Kidney (tissue), 14 donors: ENCODE results near the gene SORBS2. TPM values are rescaled to one million over a fixed set of nuclear protein-coding genes. Genes with fewer than 3 reads are reported as not detected.

Source experiments
- DNase-seq, 5 donors: peaks; one replicate each; pipeline ENCODE4 v3.0.0-alpha.2; 2013 to 2020
- FAIRE-seq: peaks from 2 replicates; lab custom pipeline; 2012; peaks lifted over from hg19 to GRCh38; lab: Jason Lieb, UNC
- H3K27ac ChIP-seq, 2 donors: one replicate each; pipeline ENCODE4 v1.7.0; 2013; ENCODE audit warnings: low read depth in 2 of 2, low read length in 2 of 2, inconsistent platforms in 1 of 2
- H3K27me3 ChIP-seq: one replicate; pipeline ENCODE4 v1.7.1; 2013; ENCODE audit warnings: low read length, inconsistent platforms; ENCODE audit not compliant: control insufficient read depth, insufficient read depth
- H3K36me3 ChIP-seq, 3 donors: one replicate each; pipeline versions ENCODE4 v1.7.0 to v1.7.1; 2013; ENCODE audit warnings: low read length in 3 of 3, control low read depth in 1 of 3, inconsistent platforms in 1 of 3; ENCODE audit not compliant: insufficient read depth in 3 of 3, control insufficient read depth in 2 of 3
- H3K4me1 ChIP-seq, 3 donors: one replicate each; pipeline versions ENCODE4 v1.7.0 to v1.7.1; 2013; ENCODE audit warnings: low read length in 3 of 3, inconsistent platforms in 1 of 3, low read depth in 1 of 3; ENCODE audit not compliant: control insufficient read depth in 2 of 3, insufficient read depth in 2 of 3
- H3K4me3 ChIP-seq, 3 donors: one replicate each; pipeline versions ENCODE4 v1.7.0 to v1.8.1; 2013; ENCODE audit warnings: low read length in 3 of 3, control low read depth in 1 of 3, inconsistent platforms in 1 of 3
- H3K9ac ChIP-seq, 3 donors: one replicate each; pipeline versions ENCODE4 v1.7.0 to v1.7.1; 2013; ENCODE audit warnings: low read length in 3 of 3, control low read depth in 1 of 3, inconsistent platforms in 1 of 3
- H3K9me3 ChIP-seq, 3 donors: one replicate each; pipeline versions ENCODE4 v1.7.0 to v1.7.1; 2013; ENCODE audit warnings: low read length in 3 of 3, control low read depth in 1 of 3, inconsistent platforms in 1 of 3; ENCODE audit not compliant: control insufficient read depth in 2 of 3, insufficient read depth in 1 of 3
- CTCF ChIP-seq: IDR thresholded peaks from 3 replicates; pipeline ENCODE4 v1.5.1; 2012; ENCODE audit warnings: mild to moderate bottlenecking, moderate library complexity, borderline replicate concordance; ENCODE audit not compliant: insufficient read depth; ENCODE audit errors: extremely low read depth
- intact Hi-C: fragments of 100-400 bp; cut with DNase I; formaldehyde crosslinking; loops from one replicate; pipeline ENCODE4 v1.11.1; 2022
- polyA plus RNA-seq: library from polyadenylated mRNA; stranded (reverse); fragments of 350-450 nt; fragmentation: Illumina TruSeq; extraction: RNeasy Lipid Tissue Mini Kit (QIAGEN cat#74804); gene quantifications from one replicate; pipeline ENCODE4 v1.2.3, GENCODE V29; 2014; ENCODE audit warnings: low read depth, low replicate concordance; ENCODE audit not compliant: insufficient read depth
- total RNA-seq: library from RNA; stranded (reverse); fragmentation: NEBNext Ultra II Directional; extraction: Animal tissue kit (Norgen Biotek cat#: 25700); gene quantifications from one replicate; pipeline ENCODE4 v1.2.1, GENCODE V29; 2021
- donor health status: control.
- donor health status: control.
- donor health status: control.
- donor health status: control.
- donor health status: control.
- donor health status: DM: yes; HTN: yes; CAD: no.
- donor health status: Normal renal cell carcinoma (clear cell type).

The SORBS2 gene
- total and polyA plus RNA-seq, 2 donors from 2014 or later, result 26.0 to 127 TPM

GRCh38 chr4:185587030-185587426 lies 225.0 kb downstream of the SORBS2 start:
- DNase-seq (no peak), FAIRE-seq (no peak)
- no peak for TF ChIP-seq CTCF
- no peak overlapping the region for H3K27ac ChIP-seq
- intact Hi-C loops, result no loop called here
- H3K36me3 ChIP-seq, result peaks cover 0 to 19% (median 2%) of the 10 kb centered on the region in 3 donors
- no peaks in the 10 kb centered on the region for H3K9me3 ChIP-seq
- H3K27me3 ChIP-seq, result no peaks in the 10 kb centered on the region
- H3K9ac ChIP-seq, result no peak overlapping the region
- peaks cover 0 to 4% (median 0%) of the 10 kb centered on the region in 3 donors for H3K4me1 ChIP-seq
- H3K4me3 ChIP-seq, result no peak overlapping the region

- no peak for TF ChIP-seq CTCF
- Histone ChIP-seq H3K4me3 (no peak overlapping the region), H3K27me3 (no peaks in the 10 kb centered on the region), H3K9me3 (no peaks in the 10 kb centered on the region), H3K36me3 (peaks cover 0 to 19% (median 2%) of the 10 kb centered on the region in 3 donors), H3K27ac (no peak overlapping the region), H3K4me1 (no peaks in the 10 kb centered on the region), H3K9ac (no peak overlapping the region)
- FAIRE-seq (no peak), DNase-seq (no peak)
- intact Hi-C loops, result no loop called here
These were observed 226.8 kb downstream of the SORBS2 start for GRCh38 chr4:185585211-185585610.

DNA sequence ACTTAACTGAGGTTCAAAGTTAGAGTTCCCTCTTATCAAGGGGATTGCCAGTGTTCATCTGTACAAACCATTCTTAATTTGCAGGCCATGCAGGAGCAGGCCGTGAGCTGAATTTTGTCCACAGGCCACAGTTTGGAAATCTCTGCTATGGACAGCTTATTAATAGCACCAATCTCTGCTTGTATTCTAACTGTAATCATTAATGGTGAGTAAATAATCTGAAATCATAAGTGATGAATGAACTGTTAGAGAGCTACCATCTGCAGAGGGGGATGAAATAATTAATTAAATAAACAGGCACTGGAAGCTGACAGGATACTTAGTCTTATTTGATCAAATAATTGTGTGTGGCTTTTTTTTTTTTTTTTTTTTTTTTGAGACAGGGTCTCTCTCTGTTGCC lies 228.2 kb downstream of the SORBS2 start:
- Histone ChIP-seq H3K27ac (no peak overlapping the region), H3K9ac (no peak overlapping the region), H3K9me3 (no peaks in the 10 kb centered on the region), H3K27me3 (no peaks in the 10 kb centered on the region), H3K4me1 (no peaks in the 10 kb centered on the region), H3K4me3 (no peak overlapping the region), H3K36me3 (peaks cover 0 to 11% (median 0%) of the 10 kb centered on the region in 3 donors)
- TF ChIP-seq CTCF, result no peak
- DNase-seq, result no peak
- intact Hi-C loops, result no loop called here
- FAIRE-seq, result no peak
